ENCODE data around the gene CCDC34.

DNA sequence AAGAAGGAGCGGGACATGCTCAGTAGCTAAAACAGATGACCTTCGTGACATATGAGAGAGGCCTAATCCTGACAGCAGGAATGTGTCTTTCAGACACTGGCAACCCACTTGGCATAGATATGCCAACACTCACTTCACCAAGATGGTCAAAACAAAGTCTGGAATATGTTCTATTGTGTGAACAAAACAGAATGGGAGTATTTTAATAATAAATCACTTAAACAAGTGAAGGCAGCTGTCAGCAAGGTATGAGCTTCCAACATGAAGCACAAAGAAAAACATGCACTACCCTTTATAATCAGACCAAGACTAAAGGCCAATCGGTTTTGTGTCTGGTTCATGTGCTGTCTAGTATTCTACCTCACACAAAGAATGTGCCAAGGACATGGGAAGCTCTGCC is 23.1 kb downstream of the CCDC34 start:
- TF ChIP-seq, protein P1, sequence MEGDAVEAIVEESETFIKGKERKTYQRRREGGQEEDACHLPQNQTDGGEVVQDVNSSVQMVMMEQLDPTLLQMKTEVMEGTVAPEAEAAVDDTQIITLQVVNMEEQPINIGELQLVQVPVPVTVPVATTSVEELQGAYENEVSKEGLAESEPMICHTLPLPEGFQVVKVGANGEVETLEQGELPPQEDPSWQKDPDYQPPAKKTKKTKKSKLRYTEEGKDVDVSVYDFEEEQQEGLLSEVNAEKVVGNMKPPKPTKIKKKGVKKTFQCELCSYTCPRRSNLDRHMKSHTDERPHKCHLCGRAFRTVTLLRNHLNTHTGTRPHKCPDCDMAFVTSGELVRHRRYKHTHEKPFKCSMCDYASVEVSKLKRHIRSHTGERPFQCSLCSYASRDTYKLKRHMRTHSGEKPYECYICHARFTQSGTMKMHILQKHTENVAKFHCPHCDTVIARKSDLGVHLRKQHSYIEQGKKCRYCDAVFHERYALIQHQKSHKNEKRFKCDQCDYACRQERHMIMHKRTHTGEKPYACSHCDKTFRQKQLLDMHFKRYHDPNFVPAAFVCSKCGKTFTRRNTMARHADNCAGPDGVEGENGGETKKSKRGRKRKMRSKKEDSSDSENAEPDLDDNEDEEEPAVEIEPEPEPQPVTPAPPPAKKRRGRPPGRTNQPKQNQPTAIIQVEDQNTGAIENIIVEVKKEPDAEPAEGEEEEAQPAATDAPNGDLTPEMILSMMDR (IDR thresholded peaks at IDR 0.05) = no peak
- no peak for TF ChIP-seq POLR2A (IDR thresholded peaks at IDR 0.05)
